K562 (cell line): ENCODE measurements around the gene FCAMR. TPM values are rescaled to one million over a fixed set of nuclear protein-coding genes. Genes with fewer than 3 reads are reported as not detected.
A peak's percentile ranks its signal among the peaks of the same experiment; 100 is the strongest.

Experiments used
- AFF4 ChIP-seq: sonication (generic); formaldehyde crosslinking; IDR thresholded peaks from 2 replicates; pipeline ENCODE4 v1.8.0; 2023; ENCODE audit warnings: mild to moderate bottlenecking, missing genetic modification reagents
- GABPB2 ChIP-seq: fragments of 250-450 bp; sonication (Bioruptor Pico); conservative IDR thresholded peaks from 2 replicates; pipeline ENCODE4 v1.5.1; 2021; ENCODE audit warnings: mild to moderate bottlenecking
- HDAC3 ChIP-seq: fragments of 450-650 bp; IDR thresholded peaks from 2 replicates; pipeline ENCODE4 v1.6.1; 2018; ENCODE audit warnings: borderline replicate concordance, mild to moderate bottlenecking, moderate library complexity; ENCODE audit not compliant: partially characterized antibody
- KHSRP ChIP-seq: fragments of 450-650 bp; IDR thresholded peaks from 2 replicates; pipeline ENCODE4 v1.6.1; 2017
- MAFF ChIP-seq: IDR thresholded peaks from 2 replicates; pipeline ENCODE4 v1.6.1; 2012; ENCODE audit warnings: low read length, improper control_type of control experiment
- MEF2D ChIP-seq: conservative IDR thresholded peaks from 2 replicates; pipeline ENCODE4 v1.6.1; 2016; ENCODE audit warnings: low read depth, missing genetic modification characterization, missing compliant biosample characterization
- PATZ1 ChIP-seq: fragments of 250-450 bp; sonication (Bioruptor Pico); IDR thresholded peaks from 2 replicates; pipeline ENCODE4 v1.5.0; 2020; ENCODE audit warnings: mild to moderate bottlenecking, borderline replicate concordance
- PBX2 ChIP-seq, 2 experiments: IDR thresholded peaks in 1 of 2; conservative IDR thresholded peaks in 1 of 2; 2 replicates each; pipeline ENCODE4 v1.6.1; 2016; ENCODE audit warnings: low read depth in 2 of 2, mild to moderate bottlenecking in 1 of 2, missing compliant biosample characterization in 1 of 2, missing genetic modification characterization in 1 of 2, moderate library complexity in 1 of 2
- PML ChIP-seq: IDR thresholded peaks from 2 replicates; pipeline ENCODE4 v1.6.1; 2012; ENCODE audit warnings: low read length, inconsistent platforms
- TBL1XR1 ChIP-seq, 2 experiments: IDR thresholded peaks; 2 replicates each; pipeline ENCODE4 v1.6.1; 2012; ENCODE audit warnings: improper control_type of control experiment in 2 of 2, low read length in 2 of 2, mild to moderate bottlenecking in 1 of 2
- ZFP30 ChIP-seq: fragments of 250-450 bp; sonication (Bioruptor Pico); IDR thresholded peaks from 2 replicates; pipeline ENCODE4 v1.8.0; 2022; ENCODE audit warnings: moderate library complexity, mild to moderate bottlenecking, inconsistent platforms, borderline replicate concordance
- ZFX ChIP-seq: sonication (generic); formaldehyde crosslinking; IDR thresholded peaks from 2 replicates; pipeline ENCODE4 v1.8.0; 2022; ENCODE audit warnings: mild to moderate bottlenecking, missing genetic modification reagents, moderate library complexity
- ZMIZ1 ChIP-seq, 2 experiments: fragments of 150-350 bp in 1 of 2; IDR thresholded peaks; 2 replicates each; pipeline ENCODE4 v1.6.1; 2012 to 2016; ENCODE audit warnings: low read depth in 2 of 2, low read length in 2 of 2, mild to moderate bottlenecking in 1 of 2, moderate library complexity in 1 of 2
- polyA plus RNA-seq, 8 experiments: library from polyadenylated mRNA; depleted of rRNA in 4 of 8; stranded (reverse) in 5 of 8; unstranded in 3 of 8; fragments of >200 nt; fragmentation: Nextera tagmentation in 2 of 8; fragmentation: Illumina TruSeq in 1 of 8; extraction: Ambion mirVana in 2 of 8; extraction: Trizol in 1 of 8; gene quantifications; 2 replicates each; pipeline versions ENCODE4 v1.2.1 to v1.2.3, GENCODE V29; 2011 to 2014; ENCODE audit warnings: inconsistent platforms in 1 of 8, missing spikeins in 1 of 8
- total RNA-seq, 7 experiments: library from RNA; depleted of rRNA in 6 of 7; stranded (reverse); fragments of >200 nt in 6 of 7; fragmentation: Illumina TruSeq in 2 of 7; extraction: Trizol in 2 of 7; gene quantifications; 2 replicates each; pipeline versions ENCODE4 v1.2.1 to v1.2.3, GENCODE V29; 2011 to 2021; ENCODE audit warnings: low replicate concordance in 1 of 7

FCAMR gene
- total and polyA plus RNA-seq, 9 of the 15 experiments (the other 6 are each of a cell fraction or from before 2014, with no cell fraction given): not detected

GRCh38 chr1:207017615-207018559 is 47.6 kb upstream of the FCAMR start (continued):
- TF ChIP-seq ZMIZ1 (IDR thresholded peaks at IDR 0.05; ENCODE audit: low read depth in 2 of 2, low read length in 2 of 2) (peak in 1 of 2 experiments; percentile 89; a peak in 2 of 4 replicates), MEF2D (tag) (no peak), KHSRP (peak; percentile 74), PBX2 (CRISPR knock-in tag; IDR thresholded peaks at IDR 0.05; ENCODE audit: low read depth) (no peak; the same call in 1 of the 2 replicates), PBX2 (tag; conservative IDR thresholded peaks at IDR 0.05; ENCODE audit: low read depth) (peak; percentile 72), ZFP30 (CRISPR knock-in tag) (no peak), HDAC3 (peak; percentile 87), TBL1XR1 (IDR thresholded peaks at IDR 0.05; ENCODE audit: low read length in 2 of 2) (peak; percentile 51 to 87; a peak in 2 of 4 replicates), ZFX (CRISPR knock-in tag) (peak; percentile 83), PATZ1 (CRISPR knock-in tag) (no peak), AFF4 (CRISPR knock-in tag) (peak; percentile 58; the same call in 1 of the 2 replicates), MAFF (peak; percentile 55; the same call in 1 of the 2 replicates), PML (peak; percentile 96), GABPB2 (CRISPR knock-in tag) (no peak)
